ENCODE results near the gene WSB1. TPM values are rescaled to one million over a fixed set of nuclear protein-coding genes. Genes with fewer than 3 reads are reported as not detected.

The WSB1 gene
- total RNA-seq, 2 donors from 2014 or later: 214 to 284 TPM

DNA sequence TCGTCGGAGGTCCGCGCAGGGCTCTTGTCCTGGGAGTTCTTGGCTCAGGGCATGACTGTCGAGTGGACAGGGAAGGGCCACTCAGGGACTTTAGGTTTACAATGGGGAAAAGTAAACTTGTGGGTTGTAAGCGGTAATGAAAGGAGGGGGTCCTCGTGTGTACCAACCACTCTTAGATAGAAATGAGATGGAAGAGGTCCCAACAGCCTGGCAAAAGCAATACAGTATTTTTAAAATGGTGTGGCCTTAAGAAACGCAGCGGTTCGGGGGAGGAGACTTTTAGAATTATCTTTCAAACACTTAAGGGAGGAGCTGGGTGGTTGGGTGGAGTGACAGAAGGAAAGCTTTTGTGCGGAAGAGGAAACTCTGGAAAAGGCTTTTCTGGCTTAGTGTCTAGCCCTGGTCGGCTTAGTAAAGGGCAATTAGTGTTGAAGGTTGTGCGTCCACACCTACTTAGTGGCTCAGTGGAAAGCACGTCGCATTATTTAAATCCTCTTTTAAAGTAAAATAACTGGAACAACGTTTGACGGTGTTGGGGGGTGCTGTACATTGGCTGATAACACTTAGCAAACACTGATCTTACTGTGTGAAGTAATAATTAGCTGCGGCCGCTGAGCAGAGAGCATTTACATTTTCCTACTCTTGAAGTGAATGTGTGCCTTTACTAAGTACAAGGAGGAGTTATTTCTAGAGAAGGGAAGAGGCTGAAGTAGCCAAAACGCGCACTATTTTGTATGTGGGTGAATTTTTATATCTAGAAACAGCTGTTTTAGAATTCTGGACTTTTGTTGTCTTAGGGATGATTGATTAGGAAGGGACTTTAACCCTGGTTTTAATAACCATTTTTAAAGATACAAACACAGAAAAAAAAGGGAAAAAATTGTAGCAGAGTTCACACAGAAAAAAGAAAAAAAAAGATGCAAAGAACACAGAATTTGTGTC lies 1.0 kb downstream of the WSB1 start:
- H3K4me3 ChIP-seq: peak overlapping the region; percentile 98
- H3K36me3 ChIP-seq: no peaks in the 10 kb centered on the region
- peaks cover 35 to 38% of the 10 kb centered on the region in 2 donors for H3K4me1 ChIP-seq (ENCODE audit: control insufficient read depth in 1 of 2, low read depth in 2 of 2)
- peak; percentile 64 for ATAC-seq (ENCODE audit: insufficient number of reproducible peaks, low FRiP score, low read depth)
- no peaks in the 10 kb centered on the region for H3K27me3 ChIP-seq (replicated peaks; ENCODE audit: insufficient read depth)
- no peak for DNase-seq (ENCODE audit: low spot score)
- H3K9me3 ChIP-seq: no peaks in the 10 kb centered on the region
- peak overlapping the region; percentile 99 to 100 for H3K27ac ChIP-seq
- TF ChIP-seq, protein P1, sequence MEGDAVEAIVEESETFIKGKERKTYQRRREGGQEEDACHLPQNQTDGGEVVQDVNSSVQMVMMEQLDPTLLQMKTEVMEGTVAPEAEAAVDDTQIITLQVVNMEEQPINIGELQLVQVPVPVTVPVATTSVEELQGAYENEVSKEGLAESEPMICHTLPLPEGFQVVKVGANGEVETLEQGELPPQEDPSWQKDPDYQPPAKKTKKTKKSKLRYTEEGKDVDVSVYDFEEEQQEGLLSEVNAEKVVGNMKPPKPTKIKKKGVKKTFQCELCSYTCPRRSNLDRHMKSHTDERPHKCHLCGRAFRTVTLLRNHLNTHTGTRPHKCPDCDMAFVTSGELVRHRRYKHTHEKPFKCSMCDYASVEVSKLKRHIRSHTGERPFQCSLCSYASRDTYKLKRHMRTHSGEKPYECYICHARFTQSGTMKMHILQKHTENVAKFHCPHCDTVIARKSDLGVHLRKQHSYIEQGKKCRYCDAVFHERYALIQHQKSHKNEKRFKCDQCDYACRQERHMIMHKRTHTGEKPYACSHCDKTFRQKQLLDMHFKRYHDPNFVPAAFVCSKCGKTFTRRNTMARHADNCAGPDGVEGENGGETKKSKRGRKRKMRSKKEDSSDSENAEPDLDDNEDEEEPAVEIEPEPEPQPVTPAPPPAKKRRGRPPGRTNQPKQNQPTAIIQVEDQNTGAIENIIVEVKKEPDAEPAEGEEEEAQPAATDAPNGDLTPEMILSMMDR (IDR thresholded peaks at IDR 0.05): no peak

DNA sequence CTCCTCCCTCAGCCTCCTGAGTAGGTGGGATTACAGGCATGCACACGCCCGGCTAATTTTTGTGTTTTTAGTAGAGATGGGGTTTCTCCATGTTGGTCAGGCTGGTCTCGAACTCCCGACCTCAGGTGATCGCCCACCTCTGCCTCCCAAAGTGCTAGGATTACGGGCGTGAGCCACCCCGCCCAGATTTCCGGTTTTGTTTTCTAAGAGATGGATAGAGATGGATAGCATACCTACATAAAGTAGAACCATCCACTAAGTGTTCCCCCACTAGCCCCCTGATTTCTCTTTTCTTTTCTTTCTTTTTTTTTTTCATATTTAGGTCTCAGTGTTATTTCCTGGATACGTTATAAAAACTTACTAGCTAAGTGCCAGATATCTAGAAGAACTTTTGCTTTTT lies 2.0 kb downstream of the WSB1 start:
- TF ChIP-seq, protein P1 (IDR thresholded peaks at IDR 0.05): no peak
- Histone ChIP-seq H3K9me3 (no peaks in the 10 kb centered on the region), H3K36me3 (no peaks in the 10 kb centered on the region), H3K27me3 (replicated peaks; ENCODE audit: insufficient read depth) (no peaks in the 10 kb centered on the region), H3K4me1 (ENCODE audit: control insufficient read depth in 1 of 2, low read depth in 2 of 2) (peaks cover 43 to 47% of the 10 kb centered on the region in 2 donors), H3K27ac (peak overlapping the region; percentile 99 to 100), H3K4me3 (peak overlapping the region; percentile 98)
- ATAC-seq (ENCODE audit: insufficient number of reproducible peaks, low FRiP score, low read depth) (no peak), DNase-seq (ENCODE audit: low spot score) (no peak)

DNA sequence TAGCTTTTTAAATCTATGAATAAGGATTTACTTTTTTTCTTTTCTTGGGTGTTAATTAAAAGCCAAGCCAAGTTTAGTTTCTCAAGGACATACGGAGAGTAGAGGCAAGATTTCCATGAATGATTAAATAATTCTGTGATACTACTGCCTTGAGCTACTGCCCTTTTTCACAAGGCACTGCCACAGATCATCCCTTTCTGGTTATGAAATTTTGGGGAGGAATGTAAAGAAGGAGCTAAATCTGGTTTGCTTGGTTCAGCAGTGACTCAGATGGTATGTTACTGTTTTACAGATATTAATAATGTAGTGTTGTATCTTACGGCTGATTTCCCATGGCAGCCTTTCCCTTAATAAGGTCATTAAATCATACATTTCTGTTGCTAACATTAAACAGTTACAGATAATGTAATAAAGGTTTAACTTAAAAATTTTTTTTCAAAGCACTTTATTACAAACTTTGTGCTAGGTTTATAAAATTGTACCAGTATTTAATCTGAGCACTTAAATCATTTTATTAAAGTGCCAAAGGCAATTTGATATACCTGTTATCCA lies 2.6 kb downstream of the WSB1 start:
- Histone ChIP-seq H3K9me3 (no peaks in the 10 kb centered on the region), H3K36me3 (no peaks in the 10 kb centered on the region), H3K27me3 (replicated peaks; ENCODE audit: insufficient read depth) (no peaks in the 10 kb centered on the region), H3K4me3 (peak overlapping the region; percentile 98), H3K4me1 (ENCODE audit: control insufficient read depth in 1 of 2, low read depth in 2 of 2) (peaks cover 48 to 52% of the 10 kb centered on the region in 2 donors), H3K27ac (peak overlapping the region; percentile 99 to 100)
- TF ChIP-seq, protein P1 (IDR thresholded peaks at IDR 0.05): no peak
- ATAC-seq (ENCODE audit: insufficient number of reproducible peaks, low FRiP score, low read depth): no peak
- no peak for DNase-seq (ENCODE audit: low spot score)

GRCh38 chr17:27299384-27300049 lies 5.6 kb downstream of the WSB1 start:
- H3K36me3 ChIP-seq: no peaks in the 10 kb centered on the region
- no peak for DNase-seq (ENCODE audit: low spot score)
- no peak for ATAC-seq (ENCODE audit: insufficient number of reproducible peaks, low FRiP score, low read depth)
- H3K9me3 ChIP-seq: no peaks in the 10 kb centered on the region
- no peak overlapping the region for H3K27ac ChIP-seq
- TF ChIP-seq, protein P1 (IDR thresholded peaks at IDR 0.05): no peak
- no peaks in the 10 kb centered on the region for H3K27me3 ChIP-seq (replicated peaks; ENCODE audit: insufficient read depth)
- H3K4me3 ChIP-seq: peak overlapping the region; percentile 10
- H3K4me1 ChIP-seq (ENCODE audit: control insufficient read depth in 1 of 2, low read depth in 2 of 2): peaks cover 48 to 75% of the 10 kb centered on the region in 2 donors

DNA sequence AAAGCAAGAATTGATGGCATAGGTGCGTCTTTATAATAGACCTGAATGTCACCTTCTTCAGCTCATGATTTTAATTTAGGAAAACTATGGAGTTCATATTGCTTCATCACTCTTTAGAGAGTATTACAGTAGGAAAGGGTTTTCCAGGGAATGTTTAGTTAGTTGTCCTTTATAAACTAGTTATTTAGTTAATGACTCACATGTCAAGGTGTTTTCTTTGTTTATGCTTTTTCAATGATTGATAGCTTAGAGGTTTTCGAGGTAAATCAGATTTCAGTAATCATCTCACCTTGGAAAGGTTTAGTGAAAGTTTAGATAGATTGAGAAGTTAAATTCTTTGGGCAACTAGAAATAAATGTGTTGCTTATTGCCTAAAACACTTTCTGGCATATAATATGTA lies 9.8 kb downstream of the WSB1 start:
- no peak for ATAC-seq (ENCODE audit: insufficient number of reproducible peaks, low FRiP score, low read depth)
- H3K4me3 ChIP-seq: no peak overlapping the region
- DNase-seq (ENCODE audit: low spot score): no peak
- TF ChIP-seq, protein P1 (IDR thresholded peaks at IDR 0.05): no peak
- H3K36me3 ChIP-seq: peaks cover 32% of the 10 kb centered on the region
- H3K4me1 ChIP-seq (ENCODE audit: control insufficient read depth in 1 of 2, low read depth in 2 of 2): peaks cover 43 to 63% of the 10 kb centered on the region in 2 donors
- H3K9me3 ChIP-seq: no peaks in the 10 kb centered on the region
- no peak overlapping the region for H3K27ac ChIP-seq
- no peaks in the 10 kb centered on the region for H3K27me3 ChIP-seq (replicated peaks; ENCODE audit: insufficient read depth)
